A673 (cell line): Measurements from ENCODE around the gene CMIP.

Source experiments
- CTCF ChIP-seq: fragments of 300-800, 200-600 bp; sonication (generic); conservative IDR thresholded peaks from 2 replicates; pipeline ENCODE4 v1.5.1; 2017; ENCODE audit warnings: low read depth, mild to moderate bottlenecking, antibody characterized with exemption, low read length, moderate library complexity, mixed read lengths
- EZH2 ChIP-seq: fragments of 200-600 bp; sonication (generic); IDR thresholded peaks from 2 replicates; pipeline ENCODE4 v1.6.1; 2017; ENCODE audit warnings: borderline replicate concordance, low read depth, mild to moderate bottlenecking, mixed read lengths, antibody characterized with exemption, low read length; ENCODE audit not compliant: poor library complexity, severe bottlenecking

DNA sequence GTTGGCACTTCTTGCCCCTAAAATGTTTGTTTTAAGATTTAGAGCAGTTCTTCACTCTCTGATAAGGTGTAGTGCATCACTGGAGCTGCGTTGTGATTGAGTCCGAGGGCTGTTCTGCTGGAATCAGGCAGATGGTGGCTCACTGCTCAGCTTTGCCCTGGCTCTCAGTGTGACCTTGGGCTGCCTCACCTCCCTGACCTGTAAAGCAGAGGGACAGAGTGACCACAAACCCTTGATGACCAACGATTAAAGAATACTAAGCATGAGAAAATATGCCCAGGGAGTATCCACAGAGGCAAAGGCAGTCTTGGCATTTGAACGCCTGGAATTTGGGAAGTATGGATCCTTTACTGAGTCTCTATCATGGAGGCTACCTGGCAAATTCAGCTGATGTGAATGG, 18.1 kb downstream of the CMIP start:
- TF ChIP-seq CTCF, result no peak
- TF ChIP-seq EZH2, result no peak
